Transverse colon (tissue), 3 donors: Measurements from ENCODE around the gene RPS23.

Source experiments
- POLR2A ChIP-seq: fragments of 450-650 bp; IDR thresholded peaks from one replicate; pipeline ENCODE4 v1.6.1; 2016; ENCODE audit warnings: antibody characterized with exemption, mild to moderate bottlenecking, moderate library complexity
- TF ChIP-seq, protein P1 (sequence below), 5 experiments: fragments of 200-600 bp in 3 of 5; fragments of 450-650 bp in 2 of 5; sonication (generic) in 3 of 5; IDR thresholded peaks; 1 replicate in 2 of 5; 2 replicates in 3 of 5; pipeline ENCODE4 v1.5.1; 2016 to 2017; ENCODE audit warnings: antibody characterized with exemption in 5 of 5, inconsistent platforms in 3 of 5, mild to moderate bottlenecking in 2 of 5, moderate library complexity in 1 of 5

DNA sequence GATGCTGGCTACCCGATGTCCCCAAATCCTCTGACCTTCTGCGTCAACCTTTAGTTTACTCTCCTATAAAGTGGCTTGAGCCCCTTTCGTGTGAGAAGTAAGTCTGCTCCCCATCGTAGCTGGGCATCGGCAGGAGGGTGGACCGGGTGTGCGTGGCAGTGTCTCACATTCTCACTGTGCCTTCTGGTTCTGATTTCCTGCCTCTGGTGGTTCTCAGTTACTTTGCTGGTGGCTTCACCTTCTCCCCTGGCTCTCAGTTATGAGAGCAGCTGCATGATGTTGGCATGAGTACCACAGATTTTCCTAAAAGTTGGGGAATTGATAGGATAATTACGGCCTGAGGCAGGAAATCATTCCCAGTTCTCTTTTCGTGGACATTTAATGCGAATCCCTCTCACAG, 47.0 kb upstream of the RPS23 start:
- no peak for TF ChIP-seq POLR2A
- TF ChIP-seq, protein P1, sequence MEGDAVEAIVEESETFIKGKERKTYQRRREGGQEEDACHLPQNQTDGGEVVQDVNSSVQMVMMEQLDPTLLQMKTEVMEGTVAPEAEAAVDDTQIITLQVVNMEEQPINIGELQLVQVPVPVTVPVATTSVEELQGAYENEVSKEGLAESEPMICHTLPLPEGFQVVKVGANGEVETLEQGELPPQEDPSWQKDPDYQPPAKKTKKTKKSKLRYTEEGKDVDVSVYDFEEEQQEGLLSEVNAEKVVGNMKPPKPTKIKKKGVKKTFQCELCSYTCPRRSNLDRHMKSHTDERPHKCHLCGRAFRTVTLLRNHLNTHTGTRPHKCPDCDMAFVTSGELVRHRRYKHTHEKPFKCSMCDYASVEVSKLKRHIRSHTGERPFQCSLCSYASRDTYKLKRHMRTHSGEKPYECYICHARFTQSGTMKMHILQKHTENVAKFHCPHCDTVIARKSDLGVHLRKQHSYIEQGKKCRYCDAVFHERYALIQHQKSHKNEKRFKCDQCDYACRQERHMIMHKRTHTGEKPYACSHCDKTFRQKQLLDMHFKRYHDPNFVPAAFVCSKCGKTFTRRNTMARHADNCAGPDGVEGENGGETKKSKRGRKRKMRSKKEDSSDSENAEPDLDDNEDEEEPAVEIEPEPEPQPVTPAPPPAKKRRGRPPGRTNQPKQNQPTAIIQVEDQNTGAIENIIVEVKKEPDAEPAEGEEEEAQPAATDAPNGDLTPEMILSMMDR (IDR thresholded peaks at IDR 0.05), result no peak
